Measurements from ENCODE around the gene ABHD2. TPM values are rescaled to one million over a fixed set of nuclear protein-coding genes. Genes with fewer than 3 reads are reported as not detected.

Gene ABHD2
- total RNA-seq, 4 donors from 2014 or later: 19.3 to 150 (median 64.5) TPM

DNA sequence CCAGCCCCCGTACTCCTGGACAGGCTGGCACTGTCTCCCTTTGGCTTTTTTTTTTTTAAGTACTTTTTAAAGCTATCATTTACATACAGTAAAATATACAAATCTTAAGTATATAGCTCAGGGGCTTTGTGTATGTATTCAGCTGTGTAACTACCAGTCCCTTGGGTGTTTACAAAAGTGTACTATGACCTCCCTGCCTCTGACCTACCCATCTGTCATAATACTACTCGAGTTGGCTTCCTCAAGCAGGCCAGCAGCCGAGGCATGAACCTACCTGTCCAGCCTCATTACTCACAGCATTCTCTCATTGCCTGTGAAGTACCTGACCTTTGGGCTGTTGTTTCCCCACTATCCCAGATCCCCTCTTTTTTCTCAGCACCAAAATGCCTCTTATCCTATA, 33.2 kb downstream of the ABHD2 start:
- intact Hi-C loops (cut with DNase I; ENCODE audit: low total_unique reads): no loop called here
- Histone ChIP-seq H3K27ac (peak overlapping the region; percentile 14 to 99 (median 50)), H3K4me1 (peaks cover 37 to 60% of the 10 kb centered on the region in 2 donors)

DNA sequence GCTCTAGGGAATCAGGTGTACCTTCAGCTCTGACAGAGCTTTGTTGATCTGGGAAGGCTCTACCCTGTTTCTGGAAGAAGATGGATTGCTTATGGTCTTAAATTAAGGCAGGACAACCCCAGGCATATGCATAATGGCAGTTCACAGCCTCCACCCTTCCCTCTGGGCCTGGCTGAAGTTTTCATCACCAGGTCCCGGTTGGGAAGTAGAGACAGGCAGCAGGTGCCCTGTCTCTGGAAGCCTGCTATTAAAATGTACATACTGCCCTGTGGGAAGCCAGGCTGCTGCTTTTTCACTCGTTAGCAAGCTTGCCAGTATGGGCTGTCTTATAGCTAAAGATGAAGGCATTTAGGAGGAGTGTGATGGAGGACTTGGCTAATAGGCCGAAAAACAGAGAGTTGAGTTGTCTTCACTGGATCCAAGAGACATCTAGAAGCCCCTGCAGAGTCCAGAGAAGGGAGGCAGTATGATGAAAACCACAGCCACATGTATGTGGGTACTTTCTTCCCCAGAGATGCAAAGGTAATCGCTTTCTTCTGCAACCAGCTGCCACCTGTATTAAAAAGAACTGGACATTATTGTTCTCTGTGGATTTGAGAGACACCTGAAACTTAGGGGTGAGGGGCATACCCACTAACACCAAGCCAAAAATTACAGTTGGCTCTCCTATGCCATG, 34.4 kb downstream of the ABHD2 start:
- intact Hi-C loops (cut with DNase I; ENCODE audit: low total_unique reads): no loop called here
- Histone ChIP-seq H3K4me3 (no peak overlapping the region), H3K36me3 (peaks cover 0 to 32% of the 10 kb centered on the region in 2 donors), H3K27ac (peak overlapping the region in 1 of 4 donors; percentile 14), H3K27me3 (no peaks in the 10 kb centered on the region), H3K9me3 (no peaks in the 10 kb centered on the region), H3K4me1 (peaks cover 38 to 60% of the 10 kb centered on the region in 2 donors)
- in situ Hi-C loops (cut with MboI; ENCODE audit: low sequenced_read_pairs in 4 of 4): no loop called here
- DNase-seq: no peak
- TF ChIP-seq, protein P1, sequence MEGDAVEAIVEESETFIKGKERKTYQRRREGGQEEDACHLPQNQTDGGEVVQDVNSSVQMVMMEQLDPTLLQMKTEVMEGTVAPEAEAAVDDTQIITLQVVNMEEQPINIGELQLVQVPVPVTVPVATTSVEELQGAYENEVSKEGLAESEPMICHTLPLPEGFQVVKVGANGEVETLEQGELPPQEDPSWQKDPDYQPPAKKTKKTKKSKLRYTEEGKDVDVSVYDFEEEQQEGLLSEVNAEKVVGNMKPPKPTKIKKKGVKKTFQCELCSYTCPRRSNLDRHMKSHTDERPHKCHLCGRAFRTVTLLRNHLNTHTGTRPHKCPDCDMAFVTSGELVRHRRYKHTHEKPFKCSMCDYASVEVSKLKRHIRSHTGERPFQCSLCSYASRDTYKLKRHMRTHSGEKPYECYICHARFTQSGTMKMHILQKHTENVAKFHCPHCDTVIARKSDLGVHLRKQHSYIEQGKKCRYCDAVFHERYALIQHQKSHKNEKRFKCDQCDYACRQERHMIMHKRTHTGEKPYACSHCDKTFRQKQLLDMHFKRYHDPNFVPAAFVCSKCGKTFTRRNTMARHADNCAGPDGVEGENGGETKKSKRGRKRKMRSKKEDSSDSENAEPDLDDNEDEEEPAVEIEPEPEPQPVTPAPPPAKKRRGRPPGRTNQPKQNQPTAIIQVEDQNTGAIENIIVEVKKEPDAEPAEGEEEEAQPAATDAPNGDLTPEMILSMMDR (IDR thresholded peaks at IDR 0.05 in 4 of 5, conservative IDR thresholded peaks at IDR 0.05 in 1 of 5): no peak
- no peak for TF ChIP-seq POLR2A (IDR thresholded peaks at IDR 0.05)
- no peak for ATAC-seq

More for the DNA sequence above, 33.2 kb downstream of the ABHD2 start:
- ATAC-seq (no peak), DNase-seq (no peak)
- Histone ChIP-seq H3K4me3 (no peak overlapping the region), H3K36me3 (peaks cover 0 to 44% of the 10 kb centered on the region in 2 donors), H3K9me3 (no peaks in the 10 kb centered on the region), H3K27me3 (no peaks in the 10 kb centered on the region)
- in situ Hi-C loops (cut with MboI; ENCODE audit: low sequenced_read_pairs in 4 of 4): no loop called here
- TF ChIP-seq POLR2A (IDR thresholded peaks at IDR 0.05): no peak
- TF ChIP-seq, protein P1 (IDR thresholded peaks at IDR 0.05 in 4 of 5, conservative IDR thresholded peaks at IDR 0.05 in 1 of 5): no peak

DNA sequence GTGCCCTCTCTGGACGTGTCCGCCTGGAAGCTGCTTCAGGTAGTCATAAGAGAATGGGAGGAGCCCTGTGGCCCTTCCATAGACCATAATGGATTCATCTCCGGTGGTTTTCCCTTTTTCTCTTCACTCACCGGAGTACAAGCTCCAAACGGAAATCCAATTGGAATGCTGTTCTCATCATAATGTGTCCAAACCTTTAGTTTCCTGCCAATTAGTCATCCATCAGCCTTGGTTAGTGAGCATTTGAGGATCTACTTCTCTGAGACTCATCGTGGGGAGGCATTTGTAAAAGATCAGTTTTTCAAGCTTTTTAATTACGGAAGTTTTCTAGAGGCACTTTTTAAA, 34.9 kb downstream of the ABHD2 start:
- in situ Hi-C loops (cut with MboI; ENCODE audit: low sequenced_read_pairs in 4 of 4): no loop called here
- intact Hi-C loops (cut with DNase I; ENCODE audit: low total_unique reads): no loop called here
- DNase-seq (no peak), ATAC-seq (no peak)
- Histone ChIP-seq H3K4me1 (peaks cover 38 to 60% of the 10 kb centered on the region in 2 donors), H3K36me3 (peaks cover 0 to 29% of the 10 kb centered on the region in 2 donors), H3K27ac (no peak overlapping the region), H3K9me3 (no peaks in the 10 kb centered on the region), H3K4me3 (no peak overlapping the region), H3K27me3 (no peaks in the 10 kb centered on the region)
- TF ChIP-seq POLR2A (IDR thresholded peaks at IDR 0.05): no peak
- TF ChIP-seq, protein P1 (IDR thresholded peaks at IDR 0.05 in 4 of 5, conservative IDR thresholded peaks at IDR 0.05 in 1 of 5): no peak

DNA sequence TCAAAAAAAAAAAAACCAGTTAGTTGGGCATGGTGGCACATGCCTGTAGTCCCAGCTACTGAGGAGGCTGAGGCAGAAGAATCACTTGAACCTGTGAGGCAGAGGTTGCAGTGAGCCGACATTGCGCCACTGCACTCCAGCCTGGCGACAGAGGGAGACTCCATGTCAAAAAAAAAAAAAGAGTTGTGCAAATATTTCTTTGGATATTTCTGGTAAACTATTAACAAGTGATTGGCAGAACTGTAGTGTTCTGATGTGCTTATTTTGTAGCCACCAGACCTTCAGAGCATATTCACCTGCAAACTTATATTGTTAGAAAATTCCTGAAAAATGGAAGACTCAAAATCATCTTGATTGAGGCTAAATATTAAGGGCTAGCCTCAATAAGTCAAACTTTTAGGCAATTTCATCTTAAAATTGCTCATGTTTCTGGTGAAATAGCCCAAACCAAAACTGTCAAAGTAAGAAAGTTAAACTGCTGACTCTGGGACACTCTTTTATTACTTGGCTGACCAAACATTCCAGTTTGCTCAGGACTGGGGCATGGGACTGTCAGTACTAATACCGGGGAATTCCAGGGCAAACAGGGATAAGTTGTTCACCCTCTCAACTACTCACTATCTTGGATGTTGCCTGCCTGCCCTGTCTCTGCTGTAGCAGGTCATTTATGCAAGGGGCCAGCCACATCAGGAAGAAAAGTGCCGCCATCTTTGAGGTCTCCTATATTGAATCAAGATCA, 37.0 kb downstream of the ABHD2 start:
- no peak overlapping the region for H3K4me3 ChIP-seq

More for the DNA sequence above, 37.0 kb downstream of the ABHD2 start:
- in situ Hi-C loops (cut with MboI; ENCODE audit: low sequenced_read_pairs in 4 of 4): no loop called here
- Histone ChIP-seq H3K27me3 (no peaks in the 10 kb centered on the region), H3K27ac (peak overlapping the region in 3 of 4 donors; percentile 77 to 81 (median 80)), H3K36me3 (peaks cover 0 to 23% of the 10 kb centered on the region in 2 donors), H3K4me1 (peaks cover 42 to 64% of the 10 kb centered on the region in 2 donors), H3K9me3 (no peaks in the 10 kb centered on the region)
- ATAC-seq (no peak), DNase-seq (no peak)
- TF ChIP-seq, protein P1 (IDR thresholded peaks at IDR 0.05 in 4 of 5, conservative IDR thresholded peaks at IDR 0.05 in 1 of 5): no peak
- TF ChIP-seq POLR2A (IDR thresholded peaks at IDR 0.05): no peak
- intact Hi-C loops (cut with DNase I; ENCODE audit: low total_unique reads): loop anchor here (5.0 kb wide), 1 partner anchor 212 kb away; no protein-coding TSS in a partner anchor

All from gastrocnemius medialis (tissue), 4 donors.